Psoas muscle (tissue), 8 donors: ENCODE results near the gene NKX2-4. TPM values are rescaled to one million over a fixed set of nuclear protein-coding genes. Genes with fewer than 3 reads are reported as not detected.

Experiments
- ATAC-seq, 4 donors: fragments of 200-7000 bp; cut with Tn5 transposase; one replicate each; pipeline ENCODE4 v1.9.1; 2020; ENCODE audit warnings: moderate library complexity in 3 of 4, mild to moderate bottlenecking in 2 of 4
- DNase-seq, 2 donors: peaks; one replicate each; pipeline ENCODE4 v3.0.0-alpha.2; 2020
- H3K27ac ChIP-seq: fragments of 200-600 bp; one replicate; pipeline ENCODE4 v1.8.0; 2022
- H3K27me3 ChIP-seq, 3 donors: fragments of 200-600 bp in 1 of 3; one replicate each; pipeline versions ENCODE4 v1.6.1 to v1.8.0; 2013 to 2022; ENCODE audit warnings: low read length in 2 of 3, mild to moderate bottlenecking in 2 of 3, moderate library complexity in 1 of 3; ENCODE audit not compliant: insufficient read depth in 3 of 3
- H3K36me3 ChIP-seq, 2 donors: fragments of 200-600 bp in 1 of 2; one replicate each; pipeline versions ENCODE4 v1.6.1 to v1.8.0; 2013 to 2022; ENCODE audit warnings: low read depth in 1 of 2, mild to moderate bottlenecking in 1 of 2, moderate library complexity in 1 of 2; ENCODE audit not compliant: insufficient read depth in 1 of 2
- H3K4me1 ChIP-seq: fragments of 200-600 bp; one replicate; pipeline ENCODE4 v1.8.0; 2022
- H3K4me3 ChIP-seq: fragments of 200-600 bp; one replicate; pipeline ENCODE4 v1.8.0; 2022; ENCODE audit warnings: mild to moderate bottlenecking
- H3K9me3 ChIP-seq: fragments of 200-600 bp; one replicate; pipeline ENCODE4 v1.8.0; 2022
- WGBS, 3 donors: extraction: QIAGEN DNeasy Blood & Tissue Kit; methylation state at CpG; one replicate each; pipeline versions ENCODE4 v1.1.6 to v1.1.7; 2013; 5-methylcytosine and 5-hydroxymethylcytosine counted together
- intact Hi-C, 2 donors: fragments of 100-400 bp; cut with DNase I; formaldehyde crosslinking; loops; one replicate each; pipeline versions ENCODE4 v1.11.0 to v1.14.2; 2022
- polyA plus RNA-seq, 3 donors: library from polyadenylated mRNA; stranded (reverse); fragments of 200-250 nt; gene quantifications; one replicate each; pipeline ENCODE4 v1.2.3, GENCODE V29; 2013
- total RNA-seq, 4 donors: library from RNA; stranded (reverse); fragmentation: NEBNext Ultra II Directional in 2 of 4; extraction: Animal tissue kit (Norgen Biotek cat#: 25700) in 2 of 4; gene quantifications; one replicate each; pipeline versions ENCODE4 v1.2.1 to v1.2.4, GENCODE V29; 2021 to 2023
- TF ChIP-seq, protein P1 (sequence below): fragments of 200-600 bp; IDR thresholded peaks from one replicate; pipeline ENCODE4 v1.8.0; 2022; ENCODE audit warnings: antibody characterized with exemption
- donor health status: healthy with polysubstance abuse.
- donor health status: DM: no; HTN: no; CAD: no; lungs with moderate emphysema.
- donor health status: Bipolar disorder and iron deficiency.
- donor health status: healthy.
- donor health status: DM: yes; HTN: yes; CAD: no.
- donor health status: DM: no; HTN: no; CAD: no.
- donor health status: DM: no; HTN: no; CAD: no.
- donor health status: DM: yes; HTN: yes; CAD: no.

NKX2-4 gene
- total and polyA plus RNA-seq, 7 donors, result not detected

DNA sequence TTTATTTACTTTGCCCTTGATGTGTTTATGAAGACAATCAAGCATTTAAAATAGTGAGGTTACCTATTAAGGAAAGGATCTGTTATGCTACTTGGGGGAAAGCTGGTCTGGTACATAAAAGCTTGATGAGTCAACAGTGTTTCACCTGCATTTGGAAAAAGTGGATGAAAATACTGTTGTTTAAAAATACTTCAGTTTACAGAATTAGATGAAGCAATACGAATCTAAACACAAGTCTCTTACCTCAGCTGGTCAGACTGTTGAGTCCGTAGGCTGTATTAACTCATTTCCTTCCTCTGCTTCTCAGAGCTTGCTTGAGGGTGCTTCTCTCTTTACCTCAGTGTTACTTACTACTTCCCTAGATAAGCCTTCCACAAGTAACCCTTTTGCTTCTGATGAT, 36.1 kb downstream of the NKX2-4 start:
- Histone ChIP-seq H3K27me3 (no peaks in the 10 kb centered on the region), H3K9me3 (no peaks in the 10 kb centered on the region), H3K27ac (no peak overlapping the region), H3K4me1 (no peaks in the 10 kb centered on the region), H3K36me3 (peaks cover 7 to 88% of the 10 kb centered on the region in 2 donors), H3K4me3 (no peak overlapping the region)
- intact Hi-C loops, result loop anchor here in 1 of 2 donors (5.0 kb wide), 1 partner anchor 39 kb away; no protein-coding TSS in a partner anchor
- WGBS, 3 donors, result 67 to 82% (median 72%) methylated on average over 2 of the region's 2 CpGs
- no peak for DNase-seq
- ATAC-seq, result no peak
- TF ChIP-seq, protein P1, sequence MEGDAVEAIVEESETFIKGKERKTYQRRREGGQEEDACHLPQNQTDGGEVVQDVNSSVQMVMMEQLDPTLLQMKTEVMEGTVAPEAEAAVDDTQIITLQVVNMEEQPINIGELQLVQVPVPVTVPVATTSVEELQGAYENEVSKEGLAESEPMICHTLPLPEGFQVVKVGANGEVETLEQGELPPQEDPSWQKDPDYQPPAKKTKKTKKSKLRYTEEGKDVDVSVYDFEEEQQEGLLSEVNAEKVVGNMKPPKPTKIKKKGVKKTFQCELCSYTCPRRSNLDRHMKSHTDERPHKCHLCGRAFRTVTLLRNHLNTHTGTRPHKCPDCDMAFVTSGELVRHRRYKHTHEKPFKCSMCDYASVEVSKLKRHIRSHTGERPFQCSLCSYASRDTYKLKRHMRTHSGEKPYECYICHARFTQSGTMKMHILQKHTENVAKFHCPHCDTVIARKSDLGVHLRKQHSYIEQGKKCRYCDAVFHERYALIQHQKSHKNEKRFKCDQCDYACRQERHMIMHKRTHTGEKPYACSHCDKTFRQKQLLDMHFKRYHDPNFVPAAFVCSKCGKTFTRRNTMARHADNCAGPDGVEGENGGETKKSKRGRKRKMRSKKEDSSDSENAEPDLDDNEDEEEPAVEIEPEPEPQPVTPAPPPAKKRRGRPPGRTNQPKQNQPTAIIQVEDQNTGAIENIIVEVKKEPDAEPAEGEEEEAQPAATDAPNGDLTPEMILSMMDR, result no peak

DNA sequence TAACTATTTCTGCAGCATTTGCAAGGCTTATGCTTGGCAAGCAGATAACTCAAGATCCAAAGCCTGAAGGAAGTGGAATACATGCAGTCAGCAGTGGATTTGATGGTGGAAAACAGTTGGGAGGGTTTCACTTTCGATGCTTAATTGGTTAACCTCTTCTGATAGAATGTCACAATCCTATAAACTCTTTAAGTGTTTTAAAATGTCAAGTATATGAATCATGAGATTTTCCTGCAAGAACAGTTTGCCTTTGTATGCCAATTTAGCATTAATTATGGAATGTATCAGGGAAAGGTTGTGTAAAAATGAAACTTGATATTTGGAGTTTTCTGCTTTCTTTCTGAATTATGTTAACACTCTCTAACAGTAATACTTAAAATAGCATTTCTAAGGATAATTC, 36.6 kb downstream of the NKX2-4 start:
- H3K4me3 ChIP-seq, result no peak overlapping the region
- no peak for DNase-seq
- no peak for ATAC-seq
- TF ChIP-seq, protein P1, result no peak
- WGBS, 3 donors, result 86 to 90% (median 89%) methylated on average over 1 of the region's 1 CpG
- H3K27me3 ChIP-seq, result no peaks in the 10 kb centered on the region
- H3K9me3 ChIP-seq, result no peaks in the 10 kb centered on the region
- no peak overlapping the region for H3K27ac ChIP-seq
- intact Hi-C loops, result loop anchor here in 1 of 2 donors (5.0 kb wide), 1 partner anchor 38 kb away; no protein-coding TSS in a partner anchor
- no peaks in the 10 kb centered on the region for H3K4me1 ChIP-seq
- H3K36me3 ChIP-seq, result peaks cover 7 to 92% of the 10 kb centered on the region in 2 donors

DNA sequence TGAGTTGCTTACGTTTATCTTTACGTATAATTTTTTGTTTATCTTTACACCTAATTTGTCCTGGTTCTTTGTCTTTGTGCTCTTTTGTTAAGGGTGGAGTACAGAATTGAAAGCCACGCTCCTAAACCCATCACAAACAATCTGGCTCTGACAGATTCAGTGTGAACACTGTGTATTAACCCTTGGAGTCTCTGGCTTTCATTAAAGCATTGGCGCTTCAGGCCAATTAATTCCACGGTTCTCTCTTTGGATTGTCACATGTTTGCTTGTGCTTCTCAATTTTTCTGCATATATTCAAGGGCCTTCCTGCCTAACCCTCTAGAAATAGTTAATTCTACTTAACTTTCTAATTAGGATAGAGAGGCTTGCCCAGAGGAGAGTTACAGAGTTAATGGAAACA, 38.6 kb downstream of the NKX2-4 start:
- WGBS, 3 donors, result 94 to 96% (median 95%) methylated on average over 5 of the region's 5 CpGs
- ATAC-seq, result no peak
- intact Hi-C loops, result no loop called here
- H3K27ac ChIP-seq, result no peak overlapping the region
- no peak overlapping the region for H3K4me3 ChIP-seq
- H3K9me3 ChIP-seq, result no peaks in the 10 kb centered on the region
- H3K4me1 ChIP-seq, result no peaks in the 10 kb centered on the region
- H3K36me3 ChIP-seq, result peaks cover 5 to 90% of the 10 kb centered on the region in 2 donors
- TF ChIP-seq, protein P1, result no peak
- H3K27me3 ChIP-seq, result no peaks in the 10 kb centered on the region
- no peak for DNase-seq

DNA sequence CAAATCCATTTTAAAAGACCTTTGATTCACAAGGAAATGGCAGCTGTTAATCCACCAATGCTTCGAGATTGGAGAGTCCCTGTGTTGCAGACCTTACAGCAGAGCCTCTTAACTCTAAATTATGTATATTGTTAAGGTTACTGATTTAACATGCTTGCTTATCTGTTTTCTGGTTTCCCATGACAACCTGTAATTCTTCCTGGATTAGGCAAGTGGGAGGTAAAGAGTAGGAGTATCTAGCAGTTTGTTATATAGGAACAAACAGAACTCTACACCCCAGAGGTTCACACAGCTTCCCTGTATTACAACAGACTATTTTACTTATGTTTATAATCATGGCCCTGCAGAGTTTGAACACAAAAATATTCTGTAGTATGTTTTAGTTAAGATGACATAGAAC, 39.5 kb downstream of the NKX2-4 start:
- TF ChIP-seq, protein P1, result no peak
- no peak for ATAC-seq
- WGBS, 3 donors, result 56 to 79% (median 75%) methylated on average over 1 of the region's 1 CpG
- Histone ChIP-seq H3K36me3 (peaks cover 2 to 81% of the 10 kb centered on the region in 2 donors), H3K27ac (no peak overlapping the region), H3K4me3 (no peak overlapping the region), H3K27me3 (no peaks in the 10 kb centered on the region), H3K9me3 (no peaks in the 10 kb centered on the region), H3K4me1 (no peaks in the 10 kb centered on the region)
- no peak for DNase-seq
- intact Hi-C loops, result no loop called here

DNA sequence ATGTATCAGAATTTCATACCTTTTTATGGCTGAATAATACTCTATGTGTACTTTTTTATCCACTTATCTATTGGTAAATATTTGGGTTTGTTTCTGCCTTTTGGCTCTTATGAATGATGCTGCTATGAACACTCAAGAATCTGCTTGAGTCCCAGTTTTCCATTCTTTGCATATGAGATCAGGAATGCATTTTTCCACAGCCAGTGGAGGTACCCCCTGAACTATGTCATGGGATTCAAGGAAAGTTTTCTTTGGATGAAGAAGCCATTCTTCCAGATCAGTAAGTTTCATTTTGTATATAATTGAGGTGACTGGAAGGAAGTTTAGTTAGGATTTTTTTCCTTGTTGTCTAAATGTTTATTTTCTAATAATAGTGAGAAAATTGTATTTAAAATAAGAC, 40.9 kb downstream of the NKX2-4 start:
- TF ChIP-seq, protein P1, result no peak
- no peaks in the 10 kb centered on the region for H3K27me3 ChIP-seq
- DNase-seq (no peak), ATAC-seq (no peak)
- no peaks in the 10 kb centered on the region for H3K4me1 ChIP-seq
- no peak overlapping the region for H3K27ac ChIP-seq
- H3K4me3 ChIP-seq, result no peak overlapping the region
- peaks cover 0 to 70% of the 10 kb centered on the region in 2 donors for H3K36me3 ChIP-seq
- no peaks in the 10 kb centered on the region for H3K9me3 ChIP-seq
- intact Hi-C loops, result no loop called here
